IMR-90 (cell line): Measurements from ENCODE around the gene PPP2R2D.

Experiments
- BHLHE40 ChIP-seq: fragments of 150-350 bp; IDR thresholded peaks from 2 replicates; pipeline ENCODE4 v1.6.1; 2016; ENCODE audit warnings: mild to moderate bottlenecking, low read depth, low read length
- MAZ ChIP-seq: IDR thresholded peaks from 2 replicates; pipeline ENCODE4 v1.6.1; 2012; ENCODE audit warnings: low read depth, mild to moderate bottlenecking, low read length, improper control_type of control experiment, moderate library complexity, borderline replicate concordance
- POLR2A ChIP-seq: IDR thresholded peaks from 2 replicates; pipeline ENCODE4 v1.6.1; 2012; ENCODE audit warnings: mild to moderate bottlenecking, low read depth, low read length
- RFX5 ChIP-seq: IDR thresholded peaks from 2 replicates; pipeline ENCODE4 v1.8.0; 2012; ENCODE audit warnings: low read depth, mild to moderate bottlenecking, low read length, moderate library complexity
- TF ChIP-seq, protein P1 (sequence below): conservative IDR thresholded peaks from 2 replicates; pipeline ENCODE4 v1.5.1; 2012; ENCODE audit warnings: mild to moderate bottlenecking, low read depth, low read length, improper control_type of control experiment
- TF ChIP-seq, protein P2 (sequence below): fragments of 150-350 bp; IDR thresholded peaks from 2 replicates; pipeline ENCODE4 v1.6.1; 2016; ENCODE audit warnings: low read depth, mild to moderate bottlenecking, low read length, moderate library complexity, borderline replicate concordance

DNA sequence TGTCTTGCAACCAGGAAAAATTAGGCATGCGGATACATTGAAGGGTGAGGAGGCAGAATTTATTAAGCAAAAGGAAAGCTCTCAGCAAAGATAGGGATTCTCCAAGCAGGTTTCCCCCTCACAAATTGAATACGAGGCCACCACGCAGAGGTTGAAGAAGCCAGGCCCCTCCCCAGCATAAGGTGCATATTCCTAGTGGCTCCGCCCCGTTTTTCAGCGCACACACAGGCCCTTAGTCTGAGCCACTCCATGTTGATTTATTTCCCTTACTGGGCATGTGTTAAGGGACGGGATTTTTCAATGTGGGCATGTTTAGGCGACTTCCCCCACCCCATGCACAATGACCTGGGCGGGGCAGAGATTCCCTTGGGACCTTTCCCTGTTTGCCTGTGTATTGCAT is 24.9 kb downstream of the PPP2R2D start:
- TF ChIP-seq RFX5 (no peak), POLR2A (no peak), BHLHE40 (no peak), MAZ (no peak)
- TF ChIP-seq, protein P1, sequence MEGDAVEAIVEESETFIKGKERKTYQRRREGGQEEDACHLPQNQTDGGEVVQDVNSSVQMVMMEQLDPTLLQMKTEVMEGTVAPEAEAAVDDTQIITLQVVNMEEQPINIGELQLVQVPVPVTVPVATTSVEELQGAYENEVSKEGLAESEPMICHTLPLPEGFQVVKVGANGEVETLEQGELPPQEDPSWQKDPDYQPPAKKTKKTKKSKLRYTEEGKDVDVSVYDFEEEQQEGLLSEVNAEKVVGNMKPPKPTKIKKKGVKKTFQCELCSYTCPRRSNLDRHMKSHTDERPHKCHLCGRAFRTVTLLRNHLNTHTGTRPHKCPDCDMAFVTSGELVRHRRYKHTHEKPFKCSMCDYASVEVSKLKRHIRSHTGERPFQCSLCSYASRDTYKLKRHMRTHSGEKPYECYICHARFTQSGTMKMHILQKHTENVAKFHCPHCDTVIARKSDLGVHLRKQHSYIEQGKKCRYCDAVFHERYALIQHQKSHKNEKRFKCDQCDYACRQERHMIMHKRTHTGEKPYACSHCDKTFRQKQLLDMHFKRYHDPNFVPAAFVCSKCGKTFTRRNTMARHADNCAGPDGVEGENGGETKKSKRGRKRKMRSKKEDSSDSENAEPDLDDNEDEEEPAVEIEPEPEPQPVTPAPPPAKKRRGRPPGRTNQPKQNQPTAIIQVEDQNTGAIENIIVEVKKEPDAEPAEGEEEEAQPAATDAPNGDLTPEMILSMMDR = no peak
- TF ChIP-seq, protein P2, sequence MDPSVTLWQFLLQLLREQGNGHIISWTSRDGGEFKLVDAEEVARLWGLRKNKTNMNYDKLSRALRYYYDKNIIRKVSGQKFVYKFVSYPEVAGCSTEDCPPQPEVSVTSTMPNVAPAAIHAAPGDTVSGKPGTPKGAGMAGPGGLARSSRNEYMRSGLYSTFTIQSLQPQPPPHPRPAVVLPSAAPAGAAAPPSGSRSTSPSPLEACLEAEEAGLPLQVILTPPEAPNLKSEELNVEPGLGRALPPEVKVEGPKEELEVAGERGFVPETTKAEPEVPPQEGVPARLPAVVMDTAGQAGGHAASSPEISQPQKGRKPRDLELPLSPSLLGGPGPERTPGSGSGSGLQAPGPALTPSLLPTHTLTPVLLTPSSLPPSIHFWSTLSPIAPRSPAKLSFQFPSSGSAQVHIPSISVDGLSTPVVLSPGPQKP = no peak
